H9 (cell line): ENCODE results near the gene MAML1. TPM values are rescaled to one million over a fixed set of nuclear protein-coding genes. Genes with fewer than 3 reads are reported as not detected.

Experiments
- DNase-seq: peaks from one replicate; pipeline ENCODE4 v3.0.0-alpha.2; 2017
- H2AFZ ChIP-seq: one replicate; pipeline ENCODE4 v1.6.1; 2013; ENCODE audit warnings: mild to moderate bottlenecking, low read length, control low read depth, moderate library complexity
- H2AK5ac ChIP-seq: 2 replicates; pipeline ENCODE4 v1.6.1; 2013; ENCODE audit warnings: low read length, control low read depth, mixed read lengths; ENCODE audit not compliant: insufficient read length
- H2BK120ac ChIP-seq: one replicate; pipeline ENCODE4 v1.6.1; 2013; ENCODE audit warnings: low read depth, mild to moderate bottlenecking, low read length, control low read depth, inconsistent platforms; ENCODE audit not compliant: poor library complexity, severe bottlenecking
- H2BK12ac ChIP-seq: 2 replicates; pipeline ENCODE4 v1.6.1; 2013; ENCODE audit warnings: low read length, control low read depth, mixed read lengths, low read depth; ENCODE audit not compliant: insufficient read length
- H2BK15ac ChIP-seq: 2 replicates; pipeline ENCODE4 v1.6.1; 2013; ENCODE audit warnings: low read depth, low read length, control low read depth
- H2BK20ac ChIP-seq: one replicate; pipeline ENCODE4 v1.6.1; 2013; ENCODE audit warnings: low read depth, mild to moderate bottlenecking, low read length, control low read depth, inconsistent platforms; ENCODE audit not compliant: poor library complexity, severe bottlenecking
- H2BK5ac ChIP-seq: 2 replicates; pipeline ENCODE4 v1.6.1; 2013; ENCODE audit warnings: low read length, control low read depth, mixed read lengths; ENCODE audit not compliant: insufficient read length
- H3K14ac ChIP-seq: 2 replicates; pipeline ENCODE4 v1.6.1; 2013; ENCODE audit warnings: low read length, control low read depth; ENCODE audit not compliant: insufficient read depth
- H3K18ac ChIP-seq: 2 replicates; pipeline ENCODE4 v1.6.1; 2013; ENCODE audit warnings: low read depth, mild to moderate bottlenecking, mixed read lengths, low read length, control low read depth; ENCODE audit not compliant: insufficient read length
- H3K23ac ChIP-seq: 2 replicates; pipeline ENCODE4 v1.6.1; 2013; ENCODE audit warnings: low read length, control low read depth, mixed read lengths, low read depth; ENCODE audit not compliant: insufficient read length
- H3K23me2 ChIP-seq: 2 replicates; pipeline ENCODE4 v1.6.1; 2013; ENCODE audit warnings: low read depth, mild to moderate bottlenecking, mixed read lengths, low read length, control low read depth; ENCODE audit not compliant: insufficient read length, poor library complexity, severe bottlenecking
- H3K27ac ChIP-seq: 2 replicates; pipeline ENCODE4 v1.5.1; 2013; ENCODE audit warnings: low read length, control low read depth, mixed read lengths, low read depth; ENCODE audit not compliant: insufficient read length
- H3K27me3 ChIP-seq: 2 replicates; pipeline ENCODE4 v1.6.1; 2013; ENCODE audit warnings: low read length, control low read depth, inconsistent platforms; ENCODE audit not compliant: insufficient read depth
- H3K4ac ChIP-seq: 2 replicates; pipeline ENCODE4 v1.6.1; 2013; ENCODE audit warnings: low read depth, mild to moderate bottlenecking, control low read depth, inconsistent platforms, low read length, moderate library complexity
- H3K4me1 ChIP-seq: 2 replicates; pipeline ENCODE4 v1.6.1; 2013; ENCODE audit warnings: low read length, control low read depth, inconsistent platforms; ENCODE audit not compliant: insufficient read depth
- H3K4me2 ChIP-seq: 2 replicates; pipeline ENCODE4 v1.6.1; 2013; ENCODE audit warnings: low read length, control low read depth, mixed read lengths; ENCODE audit not compliant: insufficient read length, insufficient read depth
- H3K56ac ChIP-seq: 2 replicates; pipeline ENCODE4 v1.6.1; 2013; ENCODE audit warnings: low read depth, mild to moderate bottlenecking, mixed read lengths, low read length, control low read depth; ENCODE audit not compliant: insufficient read length
- H3K79me1 ChIP-seq: 2 replicates; pipeline ENCODE4 v1.6.1; 2013; ENCODE audit warnings: low read depth, mild to moderate bottlenecking, moderate library complexity, low read length, control low read depth, inconsistent platforms; ENCODE audit not compliant: insufficient read depth, poor library complexity, severe bottlenecking
- H3K79me2 ChIP-seq: 2 replicates; pipeline ENCODE4 v1.6.1; 2013; ENCODE audit warnings: low read length, control low read depth, inconsistent platforms; ENCODE audit not compliant: insufficient read depth
- H3K9ac ChIP-seq: 2 replicates; pipeline ENCODE4 v1.6.1; 2013; ENCODE audit warnings: low read length, control low read depth, mixed read lengths; ENCODE audit not compliant: insufficient read length; ENCODE audit errors: extremely low read depth
- H3K9me3 ChIP-seq: one replicate; pipeline ENCODE4 v1.6.1; 2013; ENCODE audit warnings: low read depth, low read length, inconsistent platforms; ENCODE audit not compliant: control insufficient read depth
- H3T11ph ChIP-seq: one replicate; pipeline ENCODE4 v1.6.1; 2013; ENCODE audit warnings: mild to moderate bottlenecking, low read length, control low read depth, inconsistent platforms
- H4K20me1 ChIP-seq: one replicate; pipeline ENCODE4 v1.6.1; 2013; ENCODE audit not compliant: control insufficient read depth, insufficient read length, insufficient read depth
- H4K5ac ChIP-seq: 2 replicates; pipeline ENCODE4 v1.6.1; 2013; ENCODE audit warnings: low read depth, mild to moderate bottlenecking, mixed read lengths, low read length, control low read depth; ENCODE audit not compliant: insufficient read length
- H4K8ac ChIP-seq: replicated peaks from 2 replicates; pipeline ENCODE4 v1.6.1; 2013; ENCODE audit warnings: low read length, control low read depth, mixed read lengths, low read depth; ENCODE audit not compliant: insufficient read length
- H4K91ac ChIP-seq: 2 replicates; pipeline ENCODE4 v1.6.1; 2013; ENCODE audit warnings: low read depth, mild to moderate bottlenecking, moderate library complexity, mixed read lengths, low read length, control low read depth; ENCODE audit not compliant: insufficient read length
- H3K27ac Mint-ChIP-seq, 3 experiments: 2 replicates in 2 of 3; 3 replicates in 1 of 3; pipeline ENCODE4 v1.8.0; 2020 to 2021; ENCODE audit warnings: mixed read lengths in 3 of 3, mild to moderate bottlenecking in 1 of 3, moderate library complexity in 1 of 3
- H3K27me3 Mint-ChIP-seq: 2 replicates; pipeline ENCODE4 v1.8.0; 2021; ENCODE audit warnings: low read depth, mild to moderate bottlenecking, moderate library complexity, mixed read lengths
- H3K36me3 Mint-ChIP-seq, 3 experiments: 2 replicates in 2 of 3; 3 replicates in 1 of 3; pipeline ENCODE4 v1.8.0; 2020 to 2021; ENCODE audit warnings: low read depth in 3 of 3, mixed read lengths in 3 of 3; ENCODE audit not compliant: insufficient read depth in 1 of 3
- H3K4me1 Mint-ChIP-seq, 2 experiments: 2 replicates each; pipeline ENCODE4 v1.8.0; 2020; ENCODE audit warnings: mixed read lengths in 2 of 2
- H3K4me3 Mint-ChIP-seq, 2 experiments: 2 replicates in 1 of 2; 3 replicates in 1 of 2; pipeline ENCODE4 v1.8.0; 2020 to 2021; ENCODE audit warnings: mild to moderate bottlenecking in 2 of 2, mixed read lengths in 2 of 2, moderate library complexity in 1 of 2
- H3K9me3 Mint-ChIP-seq, 2 experiments: 2 replicates in 1 of 2; 3 replicates in 1 of 2; pipeline ENCODE4 v1.8.0; 2020; ENCODE audit warnings: mild to moderate bottlenecking in 2 of 2, mixed read lengths in 2 of 2, moderate library complexity in 1 of 2
- CTCF ChIP-seq: fragments of 200-600 bp; sonication (generic); conservative IDR thresholded peaks from 3 replicates; pipeline ENCODE4 v1.8.0; 2021; ENCODE audit warnings: antibody characterized with exemption, mild to moderate bottlenecking
- WGBS: extraction: QIAGEN DNeasy Blood & Tissue Kit; methylation state at CpG from one replicate; pipeline ENCODE4 v1.1.7; 2013; ENCODE audit warnings: missing lambda C conversion rate, low lambda C conversion rate, mixed read lengths; ENCODE audit not compliant: insufficient read length; ENCODE audit errors: extremely low coverage; 5-methylcytosine and 5-hydroxymethylcytosine counted together
- total RNA-seq: library from RNA; stranded (reverse); gene quantifications from 2 replicates; pipeline ENCODE4 v1.2.1, GENCODE V29; 2021

MAML1 gene
- total RNA-seq, 1 experiment from 2014 or later = 50.8 TPM

GRCh38 chr5:179769271-179769670 is 36.6 kb downstream of the MAML1 start:
- Histone ChIP-seq H4K91ac (no peak overlapping the region), H3K9ac (no peak overlapping the region), H2BK15ac (no peak overlapping the region), H4K8ac (no peak overlapping the region), H3K4me2 (no peak overlapping the region), H3K79me2 (peaks cover 4% of the 10 kb centered on the region; the same call in 1 of the 2 replicates), H2BK20ac (no peak overlapping the region), H3K14ac (no peak overlapping the region), H3K27me3 (no peaks in the 10 kb centered on the region), H3K4me1 (no peaks in the 10 kb centered on the region), H3K9me3 (no peaks in the 10 kb centered on the region), H3T11ph (no peak overlapping the region), H2BK12ac (no peak overlapping the region), H3K56ac (no peak overlapping the region), H4K20me1 (peaks cover 2% of the 10 kb centered on the region), H3K23me2 (no peaks in the 10 kb centered on the region), H2BK5ac (no peak overlapping the region), H3K4ac (no peak overlapping the region), H3K23ac (no peak overlapping the region), H2AFZ (no peak overlapping the region), H3K18ac (no peak overlapping the region), H3K79me1 (peaks cover 5% of the 10 kb centered on the region), H4K5ac (no peak overlapping the region), H2AK5ac (no peak overlapping the region), H2BK120ac (no peak overlapping the region), H3K27ac (no peak overlapping the region)
- TF ChIP-seq CTCF = no peak
- H3K4me3 Mint-ChIP-seq = no peak overlapping the region
- no peak overlapping the region for H3K27ac Mint-ChIP-seq
- H3K27me3 Mint-ChIP-seq = no peaks in the 10 kb centered on the region
- DNase-seq = no peak
- peaks cover 2 to 5% of the 10 kb centered on the region in 2 experiments; a peak in 1 of 4 replicates for H3K4me1 Mint-ChIP-seq
- H3K9me3 Mint-ChIP-seq = no peaks in the 10 kb centered on the region
- WGBS = no CpG with 5 or more reads among the region's 6 CpGs
- H3K36me3 Mint-ChIP-seq = peaks cover 52 to 88% (median 84%) of the 10 kb centered on the region in 3 experiments; a peak in 6 of 7 replicates
